T-helper 1 cell (primary cell): ENCODE results near the gene SCYGR4.
"Not testable (repeated sequence)": the region's sequence is repeated elsewhere in the genome, so short reads cannot be mapped to it uniquely, and the experiment has no call there.

Experiments used
- DNase-seq, 5 donors: peaks; one replicate each; pipeline ENCODE4 v3.0.0-alpha.2; 2012 to 2020

Gene SCYGR4

GRCh38 chr2:227614740-227615139, 2.6 kb upstream of the SCYGR4 start, which contains the start of gene SCYGR3:
Gene SCYGR3 (minus strand): TSS chr2:227614840. CDS start chr2:227614840, 0 bp downstream.
- no peak for DNase-seq

- DNase-seq, result no peak
Observed at GRCh38 chr2:227615181-227615580, 2.1 kb upstream of the SCYGR4 start.

GRCh38 chr2:227615906-227616305, 1.4 kb upstream of the SCYGR4 start:
- no peak for DNase-seq

GRCh38 chr2:227616631-227617030, 667 bp upstream of the SCYGR4 start:
- DNase-seq, result no peak

GRCh38 chr2:227623226-227623625, 5.9 kb downstream of the SCYGR4 start:
- DNase-seq, result no peak

GRCh38 chr2:227625420-227625819, 8.1 kb downstream of the SCYGR4 start:
- no peak for DNase-seq

- DNase-seq, result no peak
Observed at GRCh38 chr2:227626580-227627151, 9.4 kb downstream of the SCYGR4 start.

GRCh38 chr2:227627769-227628168, 10.5 kb downstream of the SCYGR4 start:
- DNase-seq, result peak in 1 of 5 donors; percentile 13

GRCh38 chr2:227629435-227629834, 12.1 kb downstream of the SCYGR4 start:
- no peak for DNase-seq

- DNase-seq, result no peak
Observed at GRCh38 chr2:227630322-227630721, 13.0 kb downstream of the SCYGR4 start.

- no peak for DNase-seq
Observed at GRCh38 chr2:227632827-227633226, 15.5 kb downstream of the SCYGR4 start.

- DNase-seq, result no peak
Observed at GRCh38 chr2:227634201-227634600, 16.9 kb downstream of the SCYGR4 start.

GRCh38 chr2:227642656-227643055, 25.4 kb downstream of the SCYGR4 start:
- no peak for DNase-seq

- no peak for DNase-seq
Observed at GRCh38 chr2:227643990-227644551, 26.8 kb downstream of the SCYGR4 start.

GRCh38 chr2:227653419-227653818, 36.1 kb downstream of the SCYGR4 start:
- no peak for DNase-seq

- no peak for DNase-seq
Observed at GRCh38 chr2:227654426-227654825, 37.1 kb downstream of the SCYGR4 start.

GRCh38 chr2:227655454-227655853, 38.2 kb downstream of the SCYGR4 start:
- no peak for DNase-seq

- DNase-seq, result no peak
Observed at GRCh38 chr2:227657199-227657845, 40.0 kb downstream of the SCYGR4 start.

GRCh38 chr2:227661025-227661649, 43.8 kb downstream of the SCYGR4 start:
- no peak for DNase-seq

GRCh38 chr2:227661827-227662226, 44.5 kb downstream of the SCYGR4 start:
- no peak for DNase-seq

GRCh38 chr2:227665189-227665940, 48.1 kb downstream of the SCYGR4 start:
- no peak for DNase-seq

GRCh38 chr2:227666631-227667170, 49.4 kb downstream of the SCYGR4 start, which contains the start of gene SCYGR5:
Gene SCYGR5 (plus strand): TSS chr2:227666804. CDS start chr2:227666804, 0 bp downstream.
- not testable (repeated sequence) for DNase-seq
